ENCODE results near the gene NBAS.
"Not testable (repeated sequence)": the region's sequence is repeated elsewhere in the genome, so short reads cannot be mapped to it uniquely, and the experiment has no call there.

Gene NBAS

GRCh38 chr2:15224641-15225040, 336.5 kb downstream of the NBAS start:
- no peak for DNase-seq (ENCODE audit: low read depth in 2 of 2)
- H3K4me3 ChIP-seq (replicated peaks in 1 of 2; ENCODE audit: low read depth in 2 of 2, low read length in 2 of 2) = no peak overlapping the region
- TF ChIP-seq, protein P1, sequence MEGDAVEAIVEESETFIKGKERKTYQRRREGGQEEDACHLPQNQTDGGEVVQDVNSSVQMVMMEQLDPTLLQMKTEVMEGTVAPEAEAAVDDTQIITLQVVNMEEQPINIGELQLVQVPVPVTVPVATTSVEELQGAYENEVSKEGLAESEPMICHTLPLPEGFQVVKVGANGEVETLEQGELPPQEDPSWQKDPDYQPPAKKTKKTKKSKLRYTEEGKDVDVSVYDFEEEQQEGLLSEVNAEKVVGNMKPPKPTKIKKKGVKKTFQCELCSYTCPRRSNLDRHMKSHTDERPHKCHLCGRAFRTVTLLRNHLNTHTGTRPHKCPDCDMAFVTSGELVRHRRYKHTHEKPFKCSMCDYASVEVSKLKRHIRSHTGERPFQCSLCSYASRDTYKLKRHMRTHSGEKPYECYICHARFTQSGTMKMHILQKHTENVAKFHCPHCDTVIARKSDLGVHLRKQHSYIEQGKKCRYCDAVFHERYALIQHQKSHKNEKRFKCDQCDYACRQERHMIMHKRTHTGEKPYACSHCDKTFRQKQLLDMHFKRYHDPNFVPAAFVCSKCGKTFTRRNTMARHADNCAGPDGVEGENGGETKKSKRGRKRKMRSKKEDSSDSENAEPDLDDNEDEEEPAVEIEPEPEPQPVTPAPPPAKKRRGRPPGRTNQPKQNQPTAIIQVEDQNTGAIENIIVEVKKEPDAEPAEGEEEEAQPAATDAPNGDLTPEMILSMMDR (IDR thresholded peaks at IDR 0.05; ENCODE audit: low read depth, low read length) = no peak

DNA sequence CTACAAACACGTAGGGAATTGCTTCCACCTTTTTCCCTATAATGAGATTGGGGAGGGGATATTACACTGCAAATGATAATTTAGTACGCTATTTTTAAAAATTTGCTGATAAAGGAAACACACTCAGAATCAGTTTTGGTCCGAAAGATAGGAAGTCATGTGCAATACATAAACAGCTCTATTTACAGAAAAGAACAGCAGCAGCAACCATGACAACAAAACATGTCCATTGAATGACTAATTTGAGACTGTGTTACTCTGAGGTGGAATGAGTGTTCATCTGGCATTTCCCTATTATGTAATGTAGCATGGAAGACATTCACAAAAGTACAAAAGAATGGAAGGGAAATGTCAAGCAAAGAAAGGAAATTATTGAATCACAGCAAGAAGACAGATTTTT, 337.2 kb downstream of the NBAS start:
- H3K4me3 ChIP-seq (replicated peaks in 1 of 2; ENCODE audit: low read depth in 2 of 2, low read length in 2 of 2) = no peak overlapping the region
- peak; percentile 89 to 97 for DNase-seq (ENCODE audit: low read depth in 2 of 2)
- TF ChIP-seq, protein P1 (IDR thresholded peaks at IDR 0.05; ENCODE audit: low read depth, low read length) = no peak

GRCh38 chr2:15222856-15223255, 338.3 kb downstream of the NBAS start:
- no peak overlapping the region for H3K4me3 ChIP-seq (replicated peaks in 1 of 2; ENCODE audit: low read depth in 2 of 2, low read length in 2 of 2)
- peak in 1 of 2 donors; percentile 41 for DNase-seq (ENCODE audit: low read depth in 2 of 2)
- TF ChIP-seq, protein P1 (IDR thresholded peaks at IDR 0.05; ENCODE audit: low read depth, low read length) = no peak

- TF ChIP-seq, protein P1 (IDR thresholded peaks at IDR 0.05; ENCODE audit: low read depth, low read length) = no peak
- DNase-seq (ENCODE audit: low read depth in 2 of 2) = no peak
- H3K4me3 ChIP-seq (replicated peaks in 1 of 2; ENCODE audit: low read depth in 2 of 2, low read length in 2 of 2) = no peak overlapping the region
These were observed 340.5 kb downstream of the NBAS start for GRCh38 chr2:15220603-15221002.

GRCh38 chr2:15218423-15219086, 342.6 kb downstream of the NBAS start:
- no peak for DNase-seq (ENCODE audit: low read depth in 2 of 2)
- TF ChIP-seq, protein P1 (IDR thresholded peaks at IDR 0.05; ENCODE audit: low read depth, low read length) = no peak
- H3K4me3 ChIP-seq (replicated peaks in 1 of 2; ENCODE audit: low read depth in 2 of 2, low read length in 2 of 2) = no peak overlapping the region

DNA sequence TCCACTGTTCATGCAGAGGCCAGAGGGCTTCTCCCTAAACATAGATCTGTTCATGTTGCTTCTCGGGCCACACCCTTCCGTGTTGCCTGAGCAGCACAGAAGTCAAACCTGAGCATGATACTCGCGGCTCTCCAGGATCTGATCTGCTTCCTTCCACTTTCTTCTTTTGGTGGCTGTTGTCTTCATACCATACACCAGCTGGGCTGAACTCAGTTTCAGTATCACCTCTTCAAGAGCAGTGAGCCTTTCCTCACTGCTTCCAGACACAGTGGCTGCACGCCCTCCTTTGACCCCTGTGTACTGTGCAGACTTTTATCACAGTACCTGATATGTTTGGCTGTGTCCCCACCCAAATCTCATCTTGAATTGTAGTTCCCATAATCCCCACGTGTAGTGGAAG, 348.9 kb downstream of the NBAS start:
- TF ChIP-seq, protein P1 (IDR thresholded peaks at IDR 0.05; ENCODE audit: low read depth, low read length) = no peak

GRCh38 chr2:15210542-15210941, 350.6 kb downstream of the NBAS start:
- not testable (repeated sequence) for H3K4me3 ChIP-seq (replicated peaks in 1 of 2; ENCODE audit: low read depth in 2 of 2, low read length in 2 of 2); DNase-seq (ENCODE audit: low read depth in 2 of 2)

More for the DNA sequence above, 348.9 kb downstream of the NBAS start:
- H3K4me3 ChIP-seq (replicated peaks in 1 of 2; ENCODE audit: low read depth in 2 of 2, low read length in 2 of 2) = no peak overlapping the region
- DNase-seq (ENCODE audit: low read depth in 2 of 2) = no peak

Data from cardiac fibroblast (primary cell).